HG03045 (cell line): ENCODE results near the gene MDM1.

Experiments
- ATAC-seq: cut with Tn5 transposase; IDR thresholded peaks from one replicate; pipeline ENCODE4 v1.9.1; 2021; ENCODE audit warnings: mild to moderate bottlenecking, moderate library complexity; ENCODE audit not compliant: unreplicated experiment

The MDM1 gene

DNA sequence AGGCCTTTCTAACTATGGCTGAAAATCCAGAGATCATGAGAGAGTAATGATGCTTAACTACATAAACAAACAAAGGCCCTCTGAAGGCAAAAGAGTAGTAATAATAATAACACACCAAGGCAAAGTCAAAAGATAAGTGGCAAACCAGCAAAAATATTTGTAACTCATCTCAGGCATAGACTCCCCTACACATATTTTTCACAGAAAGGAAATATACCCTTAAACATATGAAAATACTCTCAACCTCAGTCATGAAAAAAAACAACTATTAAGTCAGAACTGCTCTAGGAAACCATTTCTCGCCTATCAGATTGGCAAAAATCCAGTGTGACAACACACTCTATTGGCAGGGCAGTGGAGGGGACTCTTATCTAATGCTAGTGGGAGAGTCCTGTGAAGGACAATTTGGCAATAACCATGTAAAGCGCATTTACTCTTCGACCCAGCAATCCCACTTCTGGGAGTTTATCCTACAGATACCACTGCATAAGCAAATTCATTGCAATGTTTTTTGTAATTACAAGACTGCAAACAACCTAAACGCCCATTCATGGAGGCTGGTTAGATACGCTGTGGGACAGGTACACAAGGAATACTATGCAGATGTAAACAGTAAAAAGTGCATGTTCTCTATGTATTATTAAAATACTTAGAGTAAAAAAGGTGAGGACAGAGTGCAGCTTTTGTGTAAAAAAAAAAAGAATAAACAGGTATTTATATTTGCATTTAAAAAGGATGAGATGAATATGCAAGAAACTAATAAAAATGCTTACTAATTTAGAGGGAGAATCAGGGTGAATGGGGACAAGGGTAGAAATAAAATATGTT is 52.7 kb downstream of the MDM1 start:
- ATAC-seq, result no peak

DNA sequence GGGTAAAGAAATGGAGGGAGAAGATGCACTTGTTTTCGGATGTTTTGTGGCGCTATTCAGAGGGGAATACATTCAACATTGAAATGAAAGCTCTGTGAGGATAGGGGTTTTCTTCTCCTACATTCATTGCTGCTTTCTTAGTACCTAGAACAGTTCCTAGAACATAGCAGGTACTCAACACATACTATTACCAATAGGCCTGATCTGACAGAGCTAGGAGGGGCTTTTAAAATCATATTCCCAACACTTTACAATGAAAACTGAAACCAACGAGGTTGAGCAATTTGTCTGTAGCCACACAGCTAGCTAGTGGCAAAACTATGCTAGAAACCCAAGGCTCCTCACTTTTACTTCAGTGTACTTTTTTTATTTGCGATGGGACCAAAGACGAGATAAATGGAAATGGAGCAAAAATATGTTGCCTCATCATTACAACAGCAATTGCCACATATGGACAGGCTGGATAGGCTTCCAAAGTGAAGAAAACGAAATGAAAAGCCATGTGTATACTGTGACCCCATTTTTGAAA is 55.7 kb downstream of the MDM1 start:
- no peak for ATAC-seq

DNA sequence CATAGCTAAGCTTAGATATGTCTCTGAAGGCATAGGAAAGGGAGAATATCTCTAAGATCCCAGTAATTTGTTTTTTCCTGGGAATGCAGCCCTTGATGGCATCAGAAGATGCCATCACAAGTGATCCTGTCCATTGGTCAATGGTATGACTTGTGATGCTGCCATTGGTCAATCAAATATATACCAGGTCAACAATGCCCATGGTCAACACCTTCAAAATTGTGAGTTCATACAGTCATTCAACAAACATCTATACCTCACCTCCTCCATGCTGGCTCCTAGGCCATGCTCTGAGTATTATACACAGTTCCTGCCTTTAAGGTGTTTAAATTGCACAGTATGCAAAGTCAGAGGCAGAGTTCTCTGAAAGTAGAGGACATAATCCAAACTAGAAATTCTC is 59.4 kb downstream of the MDM1 start:
- ATAC-seq, result no peak

DNA sequence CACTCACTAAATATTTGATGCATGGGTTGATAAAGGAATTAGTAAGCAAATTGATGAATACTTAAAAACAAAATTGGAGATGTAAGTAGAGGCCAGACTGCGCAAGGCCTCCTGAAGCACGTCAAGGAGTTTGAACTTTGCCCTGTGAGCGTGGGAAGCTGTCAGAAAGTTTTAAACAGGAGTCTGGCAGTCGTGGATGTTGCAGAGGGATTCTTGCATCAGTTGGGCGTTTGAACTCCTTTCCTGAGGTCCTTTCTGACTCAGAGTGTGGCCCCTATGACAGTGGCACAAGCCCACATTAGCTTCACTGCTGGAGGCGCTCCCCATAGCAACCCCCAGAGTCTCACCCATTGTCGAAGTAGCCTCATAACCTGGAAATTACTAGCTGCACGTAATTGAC is 60.8 kb downstream of the MDM1 start:
- no peak for ATAC-seq

DNA sequence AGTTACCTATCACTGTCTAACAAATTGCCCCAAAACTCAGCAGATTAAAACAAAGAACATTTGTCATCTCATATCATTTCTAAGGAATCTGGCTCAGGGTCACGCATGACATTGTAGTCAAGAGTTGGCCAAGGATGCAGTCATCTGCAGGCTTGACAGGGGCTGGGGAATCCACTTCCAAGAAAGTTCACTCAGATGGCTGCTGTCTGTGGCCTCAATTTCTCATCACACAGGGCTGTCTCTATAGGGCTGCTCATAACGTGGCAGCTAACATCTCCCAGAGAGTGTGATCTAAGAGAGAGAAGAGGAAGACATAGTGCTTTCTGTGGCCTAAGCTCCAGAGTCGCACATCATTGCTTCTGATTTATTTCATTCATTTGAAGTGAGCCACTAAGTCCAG is 61.8 kb downstream of the MDM1 start:
- no peak for ATAC-seq

DNA sequence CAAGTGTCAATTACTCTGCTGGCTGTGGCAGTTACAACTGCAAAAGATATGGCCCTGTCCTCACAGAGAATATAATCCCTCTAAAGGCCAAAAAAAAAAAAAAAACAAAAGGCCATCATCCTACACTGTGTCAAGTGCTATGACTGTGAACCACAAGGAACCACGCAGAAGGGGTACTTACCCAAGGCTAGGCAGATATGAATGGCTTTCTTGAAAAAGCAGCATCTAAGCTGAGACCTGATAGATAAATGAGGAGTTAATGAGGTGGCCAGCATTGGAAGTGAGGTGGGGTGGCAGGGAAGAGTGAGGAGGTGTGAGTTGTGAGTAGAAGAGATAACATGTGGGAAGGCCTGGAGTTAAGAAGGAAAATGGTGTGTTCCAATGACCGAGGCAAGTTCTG is 62.4 kb downstream of the MDM1 start:
- no peak for ATAC-seq

DNA sequence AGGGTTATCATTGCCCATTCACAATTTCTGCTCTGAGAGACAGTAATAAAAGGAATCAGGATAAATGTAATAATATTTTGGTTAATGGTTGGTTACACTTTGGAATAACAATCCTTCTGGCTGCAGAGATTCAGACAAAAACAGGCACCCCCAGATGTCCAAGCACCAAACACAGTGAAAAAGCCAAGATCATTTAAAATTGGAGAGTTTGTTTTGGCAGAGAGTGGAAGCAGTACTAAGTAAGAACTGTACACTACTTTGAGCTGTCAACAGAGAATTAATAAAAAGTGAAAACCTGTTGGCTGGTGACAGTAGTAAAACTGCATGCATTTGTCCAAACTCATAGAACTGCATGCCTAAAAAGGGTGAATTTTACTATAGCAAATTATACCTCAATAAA is 63.2 kb downstream of the MDM1 start:
- ATAC-seq, result no peak

DNA sequence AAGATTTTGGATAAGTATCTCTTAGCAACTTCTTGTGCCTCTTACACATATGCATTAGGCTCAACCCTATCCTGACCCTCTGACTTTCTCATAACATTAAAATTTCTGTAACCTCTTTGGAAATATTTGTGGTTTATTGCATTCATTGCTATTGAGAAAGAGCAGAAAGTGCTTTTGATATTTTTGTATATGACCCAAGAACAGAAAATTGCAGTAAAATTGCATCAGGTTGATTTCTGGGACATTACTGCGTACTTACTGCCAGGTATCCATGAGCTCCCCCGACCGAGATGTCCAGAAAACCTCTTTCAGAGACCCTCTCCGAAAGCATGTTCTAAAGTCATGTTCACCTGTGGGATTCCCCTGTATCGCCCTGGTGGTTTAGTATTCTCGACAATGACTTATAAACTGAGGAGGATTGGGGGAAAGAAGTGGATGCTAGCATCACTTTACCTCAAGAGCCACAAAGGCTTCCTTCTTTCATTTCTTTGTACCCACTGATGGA is 64.2 kb downstream of the MDM1 start:
- ATAC-seq, result no peak

DNA sequence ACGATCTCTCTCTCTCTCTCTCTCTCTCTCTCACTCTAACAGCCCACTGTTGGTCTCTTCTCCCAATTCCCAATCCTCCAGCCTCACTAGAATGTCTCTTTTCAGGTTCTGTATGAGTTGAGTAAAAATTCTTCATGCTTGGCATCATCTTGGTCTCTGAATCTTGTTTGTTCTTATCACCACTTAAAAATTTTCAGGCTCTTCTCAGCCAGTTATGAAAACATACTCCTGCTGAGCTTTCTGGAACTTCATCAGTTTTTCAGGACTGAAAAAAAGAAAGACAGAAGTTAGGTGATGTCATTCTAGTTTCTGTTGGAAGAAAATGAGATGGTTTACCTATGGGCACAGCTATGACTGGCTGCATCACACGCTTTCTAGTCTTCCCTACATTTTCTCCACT is 67.3 kb downstream of the MDM1 start:
- no peak for ATAC-seq

DNA sequence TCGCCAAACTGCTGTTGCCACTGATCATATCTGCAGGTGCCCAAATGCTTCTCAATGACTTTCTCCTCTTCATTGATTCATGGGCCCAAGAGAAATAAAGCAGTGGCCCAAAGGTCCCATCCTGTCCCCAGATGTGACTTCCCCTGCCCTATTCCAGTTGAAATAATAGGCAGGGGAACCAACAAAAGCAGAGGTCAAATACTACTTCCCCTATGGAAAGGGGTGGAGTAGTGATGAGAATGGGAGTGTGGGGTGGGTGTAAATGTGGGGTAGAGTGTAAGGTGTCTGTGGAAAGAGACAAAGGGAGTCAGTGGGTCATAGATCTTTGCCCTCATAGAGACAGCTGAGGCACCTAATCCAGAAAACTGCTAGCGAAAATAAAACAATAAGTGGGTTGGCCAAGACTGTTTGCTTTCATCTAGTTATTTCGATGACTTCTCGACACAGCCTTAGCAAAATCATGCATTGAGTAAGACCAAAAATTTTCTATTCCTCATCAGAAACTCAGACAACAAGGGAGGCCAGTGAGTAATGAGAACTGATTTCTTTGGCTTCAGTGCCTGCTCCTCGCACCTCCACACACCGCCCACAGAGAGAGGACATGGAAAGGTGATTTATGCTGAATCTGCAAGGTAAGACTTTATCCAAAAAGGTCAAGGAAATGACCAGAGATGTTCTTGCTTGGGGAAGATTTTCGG is 67.9 kb downstream of the MDM1 start:
- no peak for ATAC-seq

DNA sequence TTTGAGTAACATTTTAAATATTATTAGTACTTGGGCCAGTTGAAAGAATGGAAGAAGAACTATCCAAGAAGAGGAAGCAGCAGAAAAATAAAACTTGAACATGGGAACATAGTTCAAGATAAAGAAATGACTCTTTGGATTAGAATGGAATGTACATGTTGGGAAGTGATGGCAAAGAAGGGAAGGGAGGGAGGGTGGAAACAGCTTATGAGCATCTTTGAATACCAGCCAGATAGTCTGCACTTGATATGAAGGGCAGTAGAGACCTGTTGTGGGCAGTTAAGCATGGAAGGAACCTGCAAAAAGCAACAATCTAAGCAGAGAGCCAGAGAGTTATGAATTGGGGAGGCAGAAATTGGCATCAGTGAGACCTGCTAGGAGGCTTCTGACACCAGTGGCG is 68.8 kb downstream of the MDM1 start:
- ATAC-seq, result no peak

DNA sequence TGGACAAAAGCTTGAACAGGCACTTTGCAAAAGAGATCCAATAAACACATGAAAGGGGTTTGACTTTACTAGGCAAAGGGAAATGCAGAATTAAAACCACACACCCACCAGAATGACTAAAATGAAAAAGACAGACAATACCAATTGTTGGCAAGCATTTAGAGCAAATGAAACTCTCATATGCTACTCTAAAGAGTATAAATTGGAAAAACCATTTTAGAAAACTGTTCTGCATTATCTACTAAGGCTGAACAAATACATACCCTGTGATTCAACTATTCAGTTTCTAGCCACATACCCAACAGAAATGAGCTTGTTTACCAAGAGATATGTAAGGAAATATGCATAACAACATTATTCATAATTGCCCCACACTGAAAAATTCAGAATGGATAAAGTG is 70.3 kb downstream of the MDM1 start:
- no peak for ATAC-seq

DNA sequence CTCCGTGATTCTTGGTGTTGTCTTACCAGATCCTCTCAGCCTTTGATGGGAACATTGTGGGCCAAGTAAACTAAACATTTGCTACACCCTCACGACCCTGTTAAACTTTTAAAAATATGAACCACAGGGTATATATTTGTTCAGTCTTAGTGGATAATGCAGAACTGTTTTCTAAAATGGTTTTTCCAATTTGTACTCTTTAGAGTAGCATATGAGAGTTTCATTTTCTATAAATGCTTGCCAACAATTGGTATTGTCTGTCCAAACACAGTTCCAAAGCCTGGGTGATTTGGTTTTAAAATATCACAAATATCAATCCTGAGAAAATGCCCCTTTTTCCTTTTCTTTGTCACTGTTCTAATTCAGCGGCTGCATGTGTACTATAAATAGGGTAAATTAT is 72.0 kb downstream of the MDM1 start:
- ATAC-seq, result no peak

DNA sequence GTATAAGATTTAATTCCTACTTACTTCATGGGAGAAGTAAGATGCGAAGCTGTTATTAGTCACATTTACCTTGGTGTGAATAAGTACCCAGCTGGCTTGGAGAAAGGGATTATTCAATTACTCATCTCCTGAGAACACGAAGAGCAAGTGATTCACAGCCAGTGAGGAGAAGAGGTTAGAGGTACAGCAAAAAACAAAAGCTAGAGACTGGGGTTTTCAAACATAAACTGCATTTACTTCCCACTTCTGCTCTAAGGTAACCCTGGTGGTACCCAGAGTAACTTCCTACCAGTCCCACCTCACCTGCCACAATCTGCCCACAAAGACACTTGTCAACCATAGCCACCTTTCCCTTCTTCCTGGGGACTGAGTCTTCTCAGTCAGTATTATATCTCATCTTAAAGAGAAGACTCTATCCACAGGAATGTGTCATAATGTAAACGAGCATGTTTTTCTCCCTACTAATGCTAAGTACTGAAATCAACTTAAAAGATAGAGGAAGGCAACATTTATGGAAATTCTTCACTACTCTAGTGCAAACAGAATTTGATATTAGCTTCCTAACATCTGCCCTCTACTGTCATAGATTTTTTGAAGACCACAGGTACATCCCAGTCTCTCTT is 72.7 kb downstream of the MDM1 start:
- no peak for ATAC-seq

DNA sequence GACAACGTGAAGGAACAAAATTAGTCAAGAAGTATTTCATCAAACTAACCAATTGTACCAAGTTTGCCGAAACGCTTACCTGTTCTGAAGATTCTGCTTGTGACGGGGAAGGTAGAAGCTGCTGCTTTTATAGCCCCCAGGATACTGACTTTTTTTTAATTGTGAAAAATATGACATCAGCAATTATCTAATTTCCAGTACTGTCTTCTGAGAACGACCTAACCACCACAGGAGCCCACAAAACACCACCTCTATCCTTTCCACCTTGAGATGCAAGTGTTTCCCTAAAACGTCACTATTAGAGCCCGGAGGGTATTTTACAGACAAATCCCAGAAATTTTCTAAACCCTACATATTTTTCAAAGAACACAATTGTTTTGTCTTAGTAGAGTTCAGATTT is 78.7 kb downstream of the MDM1 start, which contains the start of gene IL22:
Gene IL22, minus strand, starts transcription at position 101 of the 400 bp plus-strand sequence. CDS start 156 bp downstream, outside the sequence.
- no peak for ATAC-seq

DNA sequence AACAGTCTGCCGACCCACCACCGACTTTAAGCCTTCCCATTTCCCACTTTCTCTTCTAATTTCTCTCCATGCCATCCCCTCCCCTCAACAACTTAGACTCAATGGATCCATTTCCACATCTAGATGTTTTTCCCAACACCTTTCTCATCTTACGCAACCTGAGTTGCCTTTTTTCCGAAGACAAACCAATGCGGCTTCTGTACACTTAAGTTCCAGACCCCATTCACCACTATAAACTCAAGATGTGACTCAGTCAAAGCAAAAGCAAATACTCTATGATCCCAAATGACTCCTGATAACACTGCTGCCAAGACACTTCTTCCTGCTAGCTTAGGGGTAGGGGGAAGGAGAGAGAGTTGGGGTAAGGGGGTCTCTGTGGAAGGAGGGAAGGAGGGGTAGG is 80.1 kb downstream of the MDM1 start:
- ATAC-seq, result no peak

DNA sequence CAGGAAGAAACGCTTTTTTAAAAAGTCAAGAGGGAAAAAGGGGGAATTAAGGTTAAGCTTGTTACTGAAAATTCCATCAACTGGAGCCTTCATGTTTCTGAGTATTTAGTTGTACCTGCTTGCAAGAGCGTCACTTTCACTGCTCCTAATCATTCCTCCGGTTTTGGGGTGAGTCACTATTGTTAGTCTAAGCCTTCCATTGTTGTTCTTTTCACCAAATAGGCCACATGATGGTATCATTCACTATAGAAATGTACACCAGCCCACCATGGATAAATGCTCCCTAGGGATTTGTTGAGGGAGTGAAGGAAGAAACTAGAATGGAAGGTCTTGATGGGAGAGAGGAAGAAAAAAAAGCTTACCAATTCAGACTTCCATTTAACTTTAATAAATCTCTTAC is 81.7 kb downstream of the MDM1 start:
- ATAC-seq, result no peak

DNA sequence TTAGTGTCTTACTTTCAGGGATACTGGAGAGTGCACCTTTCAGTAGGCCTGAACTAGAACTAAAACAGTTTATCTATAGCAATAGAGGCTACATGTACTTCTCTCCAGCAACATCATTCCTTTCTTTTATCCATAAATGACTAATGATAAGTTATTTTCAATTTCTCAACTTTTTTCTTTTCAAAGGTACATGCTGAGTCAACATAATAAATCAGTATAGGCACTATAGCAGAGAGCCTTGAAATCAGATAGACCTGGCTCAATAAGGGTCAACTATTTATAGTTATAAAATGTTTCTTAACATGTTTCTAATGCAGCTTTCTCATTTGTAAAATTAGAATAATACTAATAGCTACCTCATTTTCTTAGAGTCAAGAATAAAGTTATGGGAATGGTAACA is 84.4 kb downstream of the MDM1 start:
- no peak for ATAC-seq

DNA sequence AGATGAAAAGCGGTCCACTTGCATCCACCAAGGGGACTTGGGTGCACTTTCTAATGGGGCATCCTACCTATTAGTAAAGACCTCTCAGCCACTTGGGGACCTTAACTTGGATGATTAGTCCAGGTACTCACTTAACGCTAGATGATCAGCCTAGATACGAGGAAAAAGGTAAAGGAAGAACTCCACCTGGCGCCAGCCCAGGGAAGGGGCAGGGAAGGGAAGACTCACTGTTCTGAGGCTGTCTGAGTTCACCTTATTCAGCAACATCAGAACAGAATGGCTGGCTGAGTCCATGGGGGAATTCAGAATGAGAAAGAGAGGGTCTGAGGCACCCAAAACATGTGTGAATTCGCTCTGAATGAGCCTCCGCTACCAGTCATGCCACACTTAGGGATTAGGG is 85.8 kb downstream of the MDM1 start:
- no peak for ATAC-seq

DNA sequence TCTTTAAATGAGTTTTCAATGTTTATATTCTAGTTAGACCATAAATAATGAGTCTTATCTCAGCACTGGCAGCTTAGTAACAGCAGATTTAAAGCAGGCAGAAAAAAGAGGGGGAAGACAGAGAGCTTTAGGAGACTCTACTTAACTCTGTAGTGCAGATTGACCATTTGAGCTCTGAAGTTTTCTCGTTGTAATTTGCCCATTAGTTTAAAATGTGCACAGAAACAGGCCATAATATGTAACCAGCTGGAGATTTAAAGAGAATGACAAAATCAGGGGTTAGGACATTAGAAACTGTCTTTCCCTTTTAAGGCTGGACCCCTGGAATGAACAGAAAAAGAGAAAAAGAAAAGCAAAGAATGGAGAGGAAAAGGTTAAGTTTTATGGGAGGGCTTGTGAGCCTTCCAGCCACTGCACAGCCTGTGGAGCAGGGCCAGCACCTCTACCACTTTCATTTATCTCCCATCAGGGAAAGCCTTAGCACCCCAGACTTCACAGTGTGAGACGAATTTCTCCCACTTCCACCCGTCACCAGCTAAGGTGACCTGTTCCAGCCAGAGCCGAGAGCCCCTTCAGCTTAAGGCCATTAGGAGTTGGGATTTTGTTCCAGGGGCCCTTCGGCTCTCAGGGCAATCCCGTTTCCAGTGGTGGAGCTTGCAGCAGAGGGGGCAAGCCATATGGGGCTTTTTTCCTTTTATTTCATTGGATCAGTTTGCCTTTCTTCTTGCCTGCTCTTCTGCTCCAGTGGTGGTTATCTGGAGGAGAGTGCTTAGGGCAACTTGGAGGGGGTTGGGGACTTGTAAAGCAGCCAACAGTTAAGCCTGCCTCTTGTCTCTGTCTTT is 86.8 kb downstream of the MDM1 start:
- no peak for ATAC-seq
